ENCODE results near the gene RACGAP1. TPM values are rescaled to one million over a fixed set of nuclear protein-coding genes. Genes with fewer than 3 reads are reported as not detected.

Gene RACGAP1, protein sequence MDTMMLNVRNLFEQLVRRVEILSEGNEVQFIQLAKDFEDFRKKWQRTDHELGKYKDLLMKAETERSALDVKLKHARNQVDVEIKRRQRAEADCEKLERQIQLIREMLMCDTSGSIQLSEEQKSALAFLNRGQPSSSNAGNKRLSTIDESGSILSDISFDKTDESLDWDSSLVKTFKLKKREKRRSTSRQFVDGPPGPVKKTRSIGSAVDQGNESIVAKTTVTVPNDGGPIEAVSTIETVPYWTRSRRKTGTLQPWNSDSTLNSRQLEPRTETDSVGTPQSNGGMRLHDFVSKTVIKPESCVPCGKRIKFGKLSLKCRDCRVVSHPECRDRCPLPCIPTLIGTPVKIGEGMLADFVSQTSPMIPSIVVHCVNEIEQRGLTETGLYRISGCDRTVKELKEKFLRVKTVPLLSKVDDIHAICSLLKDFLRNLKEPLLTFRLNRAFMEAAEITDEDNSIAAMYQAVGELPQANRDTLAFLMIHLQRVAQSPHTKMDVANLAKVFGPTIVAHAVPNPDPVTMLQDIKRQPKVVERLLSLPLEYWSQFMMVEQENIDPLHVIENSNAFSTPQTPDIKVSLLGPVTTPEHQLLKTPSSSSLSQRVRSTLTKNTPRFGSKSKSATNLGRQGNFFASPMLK
- total RNA-seq (2021; fragmentation: NEBNext Ultra II Directional; extraction: Animal tissue kit (Norgen Biotek cat#: 25700)), result 100 to 1,000 TPM in 5 of 6 experiments, 10 to 100 TPM in 1; 52.6 to 119 (median 104) TPM
- long read RNA-seq, transcript RACGAP1-201 (17 exons, 3,073 nt), result major isoform, 5 of 13 reads
- long read RNA-seq, partial matches to known transcripts, result 2 of 13 reads
- long read RNA-seq, other reads (novel, unspliced or antisense), result 4 of 13 reads

DNA sequence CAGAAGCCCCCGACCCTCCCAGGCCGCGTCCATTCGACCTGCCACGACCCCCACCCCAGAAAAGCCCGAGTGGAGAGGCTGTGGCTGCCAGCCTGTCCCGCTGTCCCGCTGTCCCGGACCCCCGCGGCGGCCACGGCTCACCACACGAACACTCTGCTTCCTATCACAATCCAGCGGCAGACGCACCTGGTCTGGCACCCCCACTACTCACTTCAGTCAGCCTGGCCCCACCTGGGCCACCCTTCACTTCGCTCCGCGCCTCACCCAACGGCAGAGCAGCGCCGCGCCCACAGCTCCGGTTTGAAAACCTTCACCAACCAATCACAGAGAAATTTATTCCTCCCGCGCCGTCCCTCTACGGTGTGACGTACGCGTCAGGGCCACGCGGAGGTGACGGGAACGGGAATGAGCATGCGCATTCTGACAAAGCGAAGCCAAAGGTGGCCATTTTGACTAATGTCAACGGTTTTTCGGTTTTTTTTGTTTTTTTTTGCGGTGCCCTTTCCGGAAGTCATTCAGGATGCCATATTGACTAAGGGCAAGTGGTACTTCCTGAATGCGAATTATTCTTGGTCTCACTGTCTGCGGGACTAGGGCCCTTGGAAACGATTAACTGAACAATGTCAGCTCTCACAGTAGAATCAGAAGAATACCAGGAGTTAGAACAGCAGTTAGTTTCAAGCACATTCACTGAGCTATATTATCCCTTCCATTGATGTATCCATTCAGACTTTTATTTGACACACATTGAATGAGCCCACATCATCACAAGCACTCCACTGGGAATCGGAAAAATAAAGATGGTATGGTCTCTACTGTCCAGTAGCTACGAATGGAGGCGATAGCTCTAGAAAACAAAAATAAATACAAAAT, at the start of gene RACGAP1:
RACGAP1 (minus strand) TSS at position 308 of the 873 bp plus-strand sequence. CDS start 8,779 bp downstream, outside the sequence.
- H3K27ac Mint-ChIP-seq, result peak within 1 kb of the TSS; percentile 94
- no peaks in the 10 kb centered on the region for H3K9me3 Mint-ChIP-seq
- H3K36me3 Mint-ChIP-seq (ENCODE audit: low read depth), result peaks cover 22% of the 10 kb centered on the region
- DNase-seq, result peak; percentile 97
- peak within 1 kb of the TSS; percentile 97 for H3K4me3 Mint-ChIP-seq
- peaks cover 45% of the 10 kb centered on the region for H3K4me1 Mint-ChIP-seq (ENCODE audit: low read depth)
- H3K27me3 Mint-ChIP-seq (ENCODE audit: insufficient read depth), result no peaks in the 10 kb centered on the region; the same call in 1 of the 2 replicates
- TF ChIP-seq, protein P1, sequence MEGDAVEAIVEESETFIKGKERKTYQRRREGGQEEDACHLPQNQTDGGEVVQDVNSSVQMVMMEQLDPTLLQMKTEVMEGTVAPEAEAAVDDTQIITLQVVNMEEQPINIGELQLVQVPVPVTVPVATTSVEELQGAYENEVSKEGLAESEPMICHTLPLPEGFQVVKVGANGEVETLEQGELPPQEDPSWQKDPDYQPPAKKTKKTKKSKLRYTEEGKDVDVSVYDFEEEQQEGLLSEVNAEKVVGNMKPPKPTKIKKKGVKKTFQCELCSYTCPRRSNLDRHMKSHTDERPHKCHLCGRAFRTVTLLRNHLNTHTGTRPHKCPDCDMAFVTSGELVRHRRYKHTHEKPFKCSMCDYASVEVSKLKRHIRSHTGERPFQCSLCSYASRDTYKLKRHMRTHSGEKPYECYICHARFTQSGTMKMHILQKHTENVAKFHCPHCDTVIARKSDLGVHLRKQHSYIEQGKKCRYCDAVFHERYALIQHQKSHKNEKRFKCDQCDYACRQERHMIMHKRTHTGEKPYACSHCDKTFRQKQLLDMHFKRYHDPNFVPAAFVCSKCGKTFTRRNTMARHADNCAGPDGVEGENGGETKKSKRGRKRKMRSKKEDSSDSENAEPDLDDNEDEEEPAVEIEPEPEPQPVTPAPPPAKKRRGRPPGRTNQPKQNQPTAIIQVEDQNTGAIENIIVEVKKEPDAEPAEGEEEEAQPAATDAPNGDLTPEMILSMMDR (IDR thresholded peaks at IDR 0.05), result no peak

DNA sequence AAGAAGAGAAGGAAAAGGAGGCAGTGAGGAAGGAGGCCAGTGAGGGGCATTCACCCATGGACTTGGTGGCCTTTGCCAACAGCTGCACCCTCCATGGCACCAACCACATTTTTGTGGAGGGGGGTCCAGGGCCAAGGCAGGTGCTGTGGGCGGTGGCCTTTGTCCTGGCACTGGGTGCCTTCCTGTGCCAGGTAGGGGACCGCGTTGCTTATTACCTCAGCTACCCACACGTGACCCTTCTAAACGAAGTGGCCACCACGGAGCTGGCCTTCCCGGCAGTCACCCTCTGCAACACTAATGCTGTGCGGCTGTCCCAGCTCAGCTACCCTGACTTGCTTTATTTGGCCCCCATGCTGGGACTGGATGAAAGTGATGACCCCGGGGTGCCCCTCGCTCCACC, 48.4 kb upstream of the RACGAP1 start:
- Mint-ChIP-seq H3K36me3 (ENCODE audit: low read depth) (no peaks in the 10 kb centered on the region), H3K4me1 (ENCODE audit: low read depth) (peaks cover 23% of the 10 kb centered on the region), H3K27me3 (ENCODE audit: insufficient read depth) (peaks cover 6% of the 10 kb centered on the region), H3K4me3 (no peak overlapping the region), H3K9me3 (no peaks in the 10 kb centered on the region), H3K27ac (no peak overlapping the region)
- DNase-seq, result no peak
- TF ChIP-seq, protein P1 (IDR thresholded peaks at IDR 0.05), result no peak

DNA sequence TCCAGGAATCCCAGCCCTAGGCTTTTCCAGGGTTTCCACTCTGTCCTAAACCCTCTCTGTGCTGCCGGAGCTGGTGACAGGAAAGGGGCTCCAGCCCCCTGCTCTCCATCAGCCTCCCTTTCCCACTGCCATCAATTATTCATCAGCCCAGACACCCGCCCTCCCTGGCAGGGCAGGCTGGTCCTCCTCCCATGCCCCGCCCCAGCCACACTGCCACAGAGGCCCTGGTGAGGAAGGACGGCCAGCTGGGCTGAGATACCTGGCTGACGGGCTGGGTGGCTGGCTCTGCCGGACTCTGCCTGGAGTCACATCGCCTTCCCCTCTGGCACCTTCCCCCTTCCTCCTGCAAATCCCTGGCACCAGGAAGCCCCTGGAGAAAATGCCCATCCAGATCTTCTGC, 47.9 kb upstream of the RACGAP1 start:
- H3K4me3 Mint-ChIP-seq, result no peak overlapping the region
- TF ChIP-seq, protein P1 (IDR thresholded peaks at IDR 0.05), result no peak
- H3K36me3 Mint-ChIP-seq (ENCODE audit: low read depth), result no peaks in the 10 kb centered on the region

DNA sequence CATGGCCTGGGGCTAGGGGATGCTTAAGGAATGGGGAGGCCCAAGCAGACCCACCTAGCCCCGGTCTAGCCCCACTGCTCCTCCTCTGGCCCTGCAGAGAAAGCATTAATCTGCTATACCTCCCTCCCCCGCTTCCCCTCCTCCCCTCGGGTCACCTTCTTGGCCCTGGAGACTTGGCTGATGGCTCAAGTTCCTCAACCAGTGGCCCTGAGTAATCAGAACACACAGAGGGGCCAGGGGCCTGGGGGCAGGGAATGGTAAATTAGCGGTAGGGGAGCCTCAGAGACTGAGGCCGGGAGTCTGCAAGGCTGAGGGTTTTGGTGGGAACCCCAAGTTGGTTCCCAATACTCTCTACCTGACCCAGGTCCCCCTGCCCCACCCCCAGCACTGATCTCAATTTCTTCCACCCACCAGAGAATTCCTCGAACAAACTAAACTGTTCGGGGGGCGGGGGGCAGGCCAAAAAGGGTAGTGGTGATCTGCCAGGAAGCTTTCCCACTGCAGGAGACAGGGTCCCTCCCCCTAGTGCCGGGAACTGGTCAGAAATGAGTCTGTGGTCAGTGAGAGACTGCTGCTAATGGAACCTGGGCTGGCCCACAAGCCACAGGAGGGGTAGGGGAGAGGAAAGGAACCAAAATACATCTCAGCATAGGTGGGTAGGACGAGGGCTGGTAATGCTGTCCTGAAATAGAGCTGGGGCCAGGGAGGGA, 47.1 kb upstream of the RACGAP1 start:
- H3K4me1 Mint-ChIP-seq (ENCODE audit: low read depth), result peaks cover 23% of the 10 kb centered on the region
- H3K27ac Mint-ChIP-seq, result no peak overlapping the region

More for the DNA sequence above, 47.9 kb upstream of the RACGAP1 start:
- no peak overlapping the region for H3K27ac Mint-ChIP-seq
- peaks cover 5% of the 10 kb centered on the region for H3K27me3 Mint-ChIP-seq (ENCODE audit: insufficient read depth)
- no peak for DNase-seq
- H3K4me1 Mint-ChIP-seq (ENCODE audit: low read depth), result peaks cover 23% of the 10 kb centered on the region
- H3K9me3 Mint-ChIP-seq, result no peaks in the 10 kb centered on the region

More for the DNA sequence above, 47.1 kb upstream of the RACGAP1 start:
- TF ChIP-seq, protein P1 (IDR thresholded peaks at IDR 0.05), result no peak
- Mint-ChIP-seq H3K9me3 (no peaks in the 10 kb centered on the region), H3K27me3 (ENCODE audit: insufficient read depth) (peaks cover 5% of the 10 kb centered on the region), H3K36me3 (ENCODE audit: low read depth) (no peaks in the 10 kb centered on the region), H3K4me3 (no peak overlapping the region)
- no peak for DNase-seq

Data from HFFc6 (cell line).